Astrocyte (in vitro differentiated cells and primary cell): Measurements from ENCODE around the gene PPP3R1.

ENCODE experiments used
- EZH2 ChIP-seq: IDR thresholded peaks from 2 replicates; pipeline ENCODE4 v1.6.1; 2012; ENCODE audit warnings: mild to moderate bottlenecking, low read length, inconsistent platforms; ENCODE audit not compliant: insufficient read depth
- TF ChIP-seq, protein P1 (sequence below): IDR thresholded peaks from 2 replicates; pipeline ENCODE4 v1.5.1; 2011; ENCODE audit warnings: low read depth, mild to moderate bottlenecking, inconsistent platforms, low read length, moderate library complexity; ENCODE audit not compliant: insufficient read depth

- TF ChIP-seq, protein P1, sequence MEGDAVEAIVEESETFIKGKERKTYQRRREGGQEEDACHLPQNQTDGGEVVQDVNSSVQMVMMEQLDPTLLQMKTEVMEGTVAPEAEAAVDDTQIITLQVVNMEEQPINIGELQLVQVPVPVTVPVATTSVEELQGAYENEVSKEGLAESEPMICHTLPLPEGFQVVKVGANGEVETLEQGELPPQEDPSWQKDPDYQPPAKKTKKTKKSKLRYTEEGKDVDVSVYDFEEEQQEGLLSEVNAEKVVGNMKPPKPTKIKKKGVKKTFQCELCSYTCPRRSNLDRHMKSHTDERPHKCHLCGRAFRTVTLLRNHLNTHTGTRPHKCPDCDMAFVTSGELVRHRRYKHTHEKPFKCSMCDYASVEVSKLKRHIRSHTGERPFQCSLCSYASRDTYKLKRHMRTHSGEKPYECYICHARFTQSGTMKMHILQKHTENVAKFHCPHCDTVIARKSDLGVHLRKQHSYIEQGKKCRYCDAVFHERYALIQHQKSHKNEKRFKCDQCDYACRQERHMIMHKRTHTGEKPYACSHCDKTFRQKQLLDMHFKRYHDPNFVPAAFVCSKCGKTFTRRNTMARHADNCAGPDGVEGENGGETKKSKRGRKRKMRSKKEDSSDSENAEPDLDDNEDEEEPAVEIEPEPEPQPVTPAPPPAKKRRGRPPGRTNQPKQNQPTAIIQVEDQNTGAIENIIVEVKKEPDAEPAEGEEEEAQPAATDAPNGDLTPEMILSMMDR: no peak
- no peak for TF ChIP-seq EZH2
These were observed 118.2 kb downstream of the PPP3R1 start for GRCh38 chr2:68134120-68134519.
